NCI-H2196 treated with DMSO at 0.1 percent for 48 hours (cell line): ENCODE measurements around the gene PIK3R6.
"Not testable (repeated sequence)": the region's sequence is repeated elsewhere in the genome, so short reads cannot be mapped to it uniquely, and the experiment has no call there.

Source experiments
- DNase-seq: peaks from one replicate; lab custom pipeline; 2025; ENCODE audit not compliant: unreplicated experiment; lab: John Stamatoyannopoulos, UW

Gene PIK3R6

GRCh38 chr17:8829036-8829941 lies 38.2 kb downstream of the PIK3R6 start:
- DNase-seq, result no peak

GRCh38 chr17:8828517-8828875 lies 39.0 kb downstream of the PIK3R6 start:
- DNase-seq, result no peak

- no peak for DNase-seq
Measured at GRCh38 chr17:8826808-8827435, 40.6 kb downstream of the PIK3R6 start.

GRCh38 chr17:8825802-8826201 lies 41.7 kb downstream of the PIK3R6 start:
- no peak for DNase-seq

- DNase-seq, result no peak
Measured at GRCh38 chr17:8823279-8823678, 44.2 kb downstream of the PIK3R6 start.

- DNase-seq, result no peak
Measured at GRCh38 chr17:8822401-8823035, 45.0 kb downstream of the PIK3R6 start.

GRCh38 chr17:8821446-8822105 lies 45.9 kb downstream of the PIK3R6 start:
- no peak for DNase-seq

- DNase-seq, result no peak
Measured at GRCh38 chr17:8820311-8821010, 47.0 kb downstream of the PIK3R6 start.

GRCh38 chr17:8818654-8819330 lies 48.7 kb downstream of the PIK3R6 start:
- no peak for DNase-seq

GRCh38 chr17:8818047-8818446 lies 49.4 kb downstream of the PIK3R6 start:
- no peak for DNase-seq

GRCh38 chr17:8806926-8807550 lies 60.4 kb downstream of the PIK3R6 start:
- no peak for DNase-seq

GRCh38 chr17:8806253-8806925 lies 61.1 kb downstream of the PIK3R6 start:
- DNase-seq, result no peak

GRCh38 chr17:8805396-8805795 lies 62.1 kb downstream of the PIK3R6 start:
- not testable (repeated sequence) for DNase-seq

GRCh38 chr17:8803531-8804420 lies 63.7 kb downstream of the PIK3R6 start:
- no peak for DNase-seq

GRCh38 chr17:8801135-8801840 lies 66.2 kb downstream of the PIK3R6 start:
- DNase-seq, result no peak

GRCh38 chr17:8800656-8801055 lies 66.8 kb downstream of the PIK3R6 start:
- DNase-seq, result no peak

- DNase-seq, result no peak
Measured at GRCh38 chr17:8799570-8800212, 67.8 kb downstream of the PIK3R6 start.
